ENCODE data around the gene HSPD1. TPM values are rescaled to one million over a fixed set of nuclear protein-coding genes. Genes with fewer than 3 reads are reported as not detected.

HSPD1 gene
- polyA plus RNA-seq, 12 donors: 208 to 330 (median 285) TPM; not detected in 1

DNA sequence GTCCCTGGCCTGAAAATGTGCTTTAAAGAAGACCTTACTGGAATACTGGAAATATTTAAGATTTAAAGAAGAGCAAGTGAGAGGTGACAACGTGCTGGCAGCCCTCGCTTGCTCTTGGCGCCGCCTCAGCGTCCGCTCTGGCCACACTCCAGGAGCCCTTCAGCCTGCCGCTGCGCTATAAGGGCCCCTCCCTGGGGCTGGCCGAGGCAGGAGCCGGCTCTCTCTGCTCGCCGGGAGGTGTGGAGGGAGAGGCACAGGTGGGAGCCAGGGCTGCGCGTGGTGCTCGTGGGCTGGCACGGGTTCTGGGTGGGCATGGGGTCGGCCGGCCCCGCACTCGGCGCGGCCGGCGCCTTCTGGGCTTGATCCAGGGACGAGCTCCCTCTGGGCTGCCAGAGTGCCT lies 49.2 kb downstream of the HSPD1 start:
- DNase-seq: no peak

DNA sequence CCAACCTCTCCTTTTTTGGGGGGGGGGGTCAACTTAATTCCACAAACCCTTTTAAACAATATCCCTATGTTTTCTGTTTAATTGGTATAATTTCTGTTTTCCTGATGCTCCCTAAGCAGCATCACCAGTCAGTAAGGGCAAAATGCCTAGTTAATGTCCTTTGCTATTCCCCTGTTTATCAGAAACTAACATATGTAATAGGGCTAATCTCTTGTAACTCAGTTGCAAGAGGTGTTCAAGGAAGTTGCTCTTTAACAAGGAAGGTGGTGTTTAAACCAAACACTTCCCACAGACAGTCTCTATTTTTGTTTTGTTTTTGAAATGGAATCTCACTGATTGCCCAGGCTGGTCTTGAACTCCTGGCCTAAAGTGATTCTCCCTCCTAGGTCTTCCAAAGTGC lies 52.8 kb downstream of the HSPD1 start:
- no peak for DNase-seq

DNA sequence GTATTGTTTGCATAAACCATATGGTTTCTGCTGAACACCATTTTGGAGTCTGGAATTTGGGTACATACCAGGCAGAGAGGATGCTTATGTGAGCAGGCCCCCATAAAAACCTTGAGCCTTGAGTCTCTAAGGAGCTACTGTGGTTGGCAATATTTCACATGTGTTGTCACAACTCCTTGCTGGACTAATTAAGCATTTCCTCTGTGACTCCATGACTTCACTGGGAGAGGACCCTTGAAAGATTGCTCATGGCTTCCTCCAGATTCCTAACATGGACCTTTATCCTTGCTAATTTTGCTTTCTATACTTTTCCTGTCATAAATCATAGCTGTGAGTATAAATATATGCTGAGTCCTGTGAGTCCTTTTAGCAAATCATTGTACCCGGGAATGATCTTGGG lies 53.9 kb downstream of the HSPD1 start:
- no peak for DNase-seq

DNA sequence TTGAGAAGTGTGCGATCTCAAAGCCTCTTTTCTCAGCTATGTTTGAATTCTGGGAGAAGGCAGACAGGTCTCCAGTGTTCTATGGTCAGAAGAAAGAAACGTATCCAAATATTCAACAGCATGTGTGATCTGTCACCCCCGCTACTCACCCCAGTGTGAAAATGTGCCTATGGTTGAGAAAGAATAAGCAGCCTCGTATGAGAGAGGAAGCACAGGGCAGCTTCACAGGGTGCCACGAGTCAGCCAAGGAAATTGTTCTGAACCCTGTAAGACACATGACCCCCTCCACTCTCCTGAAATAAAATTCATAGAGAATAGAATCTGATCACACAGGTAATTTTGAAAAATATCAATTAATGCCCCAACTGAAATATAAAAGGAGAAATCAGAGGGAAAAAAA lies 56.8 kb downstream of the HSPD1 start:
- DNase-seq: no peak

DNA sequence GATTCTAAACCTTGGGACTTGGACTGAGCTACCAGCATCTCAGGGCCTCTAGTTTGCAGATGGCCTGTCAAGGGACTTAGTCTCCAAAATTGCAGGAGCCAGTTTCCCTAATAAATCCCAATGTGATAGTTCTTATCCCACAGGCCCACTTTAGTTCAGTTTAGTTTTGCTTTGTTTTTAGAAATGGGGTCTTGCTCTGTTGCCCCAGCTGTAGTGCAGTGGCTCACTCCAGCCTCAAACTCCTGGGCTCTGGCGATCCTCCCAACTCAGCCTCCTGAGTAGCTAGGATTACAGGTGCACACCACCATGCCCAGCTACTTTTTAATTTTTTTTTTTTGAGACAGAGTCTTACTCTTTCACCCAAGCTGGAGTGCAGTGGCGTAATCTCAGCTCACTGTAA lies 62.3 kb downstream of the HSPD1 start:
- no peak for DNase-seq

Other genes with a start within 250 kb of the HSPD1 start
- gene ANKRD44, start 189.1 kb downstream of the HSPD1 start, polyA plus RNA-seq (ENCODE audit: insufficient read length in 12 of 12): 10 to 100 TPM in 11 of 12 donors, not detected in 1; 11.2 to 34.8 (median 21.1) TPM
- 100 to 1,000 TPM; 239 to 458 (median 345) TPM for gene SF3B1, start 64.8 kb downstream of the HSPD1 start, polyA plus RNA-seq (ENCODE audit: insufficient read length in 12 of 12)
- 100 to 1,000 TPM in 1 of 12 donors, 10 to 100 TPM in 10, 1 to 10 TPM in 1; 4.7 to 261 (median 13.5) TPM for gene COQ10B, start 46.3 kb downstream of the HSPD1 start, polyA plus RNA-seq (ENCODE audit: insufficient read length in 12 of 12)
- 100 to 1,000 TPM in 10 of 12 donors, 10 to 100 TPM in 1, not detected in 1; 68.0 to 142 (median 130) TPM for gene HSPE1, start 539 bp upstream of the HSPD1 start, polyA plus RNA-seq (ENCODE audit: insufficient read length in 12 of 12)
- 10 to 100 TPM in 11 of 12 donors, not detected in 1; 24.8 to 53.6 (median 50.8) TPM for gene MOB4, start 16.2 kb upstream of the HSPD1 start, polyA plus RNA-seq (ENCODE audit: insufficient read length in 12 of 12)
- 10 to 100 TPM in 11 of 12 donors, not detected in 1; 15.1 to 39.4 (median 18.7) TPM for gene RFTN2, start 175.7 kb upstream of the HSPD1 start, polyA plus RNA-seq (ENCODE audit: insufficient read length in 12 of 12)
- gene MARS2, start 205.5 kb upstream of the HSPD1 start, polyA plus RNA-seq (ENCODE audit: insufficient read length in 12 of 12): 1 to 10 TPM in 10 of 12 donors, not detected in 2; 2.5 to 4.3 (median 4.0) TPM